K562 (cell line): ENCODE results near the gene PPM1L. TPM values are rescaled to one million over a fixed set of nuclear protein-coding genes. Genes with fewer than 3 reads are reported as not detected.

Experiments
- ATAC-seq: fragments of 200-7000 bp; cut with Tn5 transposase; 3 replicates; pipeline ENCODE4 v1.9.1; 2020; ENCODE audit warnings: moderate library complexity
- BruUV-seq: library from RNA; stranded (reverse); fragments of 400-500 nt; replicated peaks from 2 replicates; lab custom pipeline; 2021; lab: Mats Ljungman, UMichigan
- CTCF ChIA-PET: fragments of 300-600 bp; formaldehyde crosslinking; extraction: SDS; loops from one replicate; lab custom pipeline; 2021; ENCODE audit warnings: low intra/inter-chr PET ratio; lab: Yijun Ruan, JAX
- POLR2A ChIA-PET: fragments of 300-600, 350-650 bp; sonication (Branson Sonifier 250); formaldehyde crosslinking; extraction: SDS; loops from one replicate; lab custom pipeline; 2021; ENCODE audit warnings: antibody characterized with exemption, inconsistent platforms; lab: Yijun Ruan, JAX
- DNase-seq, 4 experiments: peaks; one replicate each; pipeline versions ENCODE4 v3.0.0 to v3.0.0-alpha.2; 2011 to 2018; ENCODE audit warnings: low spot score in 3 of 4, mixed read lengths in 3 of 4; ENCODE audit errors: extremely low read depth in 1 of 4
- FAIRE-seq: peaks from 2 replicates; lab custom pipeline; 2011; peaks lifted over from hg19 to GRCh38; lab: Jason Lieb, UNC
- H2AFZ ChIP-seq: 2 replicates; pipeline ENCODE4 v1.6.0; 2011; ENCODE audit warnings: low read depth, low read length, control low read depth, inconsistent platforms
- H3K27ac ChIP-seq: fragments of 200-600 bp; 3 replicates; pipeline ENCODE4 v1.8.0; 2011; ENCODE audit warnings: low read depth, mild to moderate bottlenecking, control low read depth, inconsistent platforms, low read length, moderate library complexity, mixed read lengths; ENCODE audit errors: extremely low read depth
- H3K27me3 ChIP-seq, 2 experiments: fragments of 300-600 bp in 1 of 2; 2 replicates in 1 of 2; 3 replicates in 1 of 2; pipeline versions ENCODE4 v1.6.0 to v1.8.0; 2011; ENCODE audit warnings: inconsistent platforms in 2 of 2, low read length in 2 of 2, mild to moderate bottlenecking in 1 of 2, mixed read lengths in 1 of 2, moderate library complexity in 1 of 2; ENCODE audit not compliant: control insufficient read depth in 2 of 2, insufficient read depth in 2 of 2
- H3K36me3 ChIP-seq: fragments of 300-600 bp; 3 replicates; pipeline ENCODE4 v1.8.0; 2011; ENCODE audit warnings: mild to moderate bottlenecking, low read length, inconsistent platforms; ENCODE audit not compliant: control insufficient read depth, insufficient read depth
- H3K4me1 ChIP-seq, 2 experiments: fragments of 200-600 bp in 1 of 2; replicated peaks in 1 of 2; 2 replicates in 1 of 2; 3 replicates in 1 of 2; pipeline versions ENCODE4 v1.5.1 to v1.8.0; 2011; ENCODE audit warnings: inconsistent platforms in 2 of 2, low read length in 2 of 2, mild to moderate bottlenecking in 1 of 2, mixed read lengths in 1 of 2, moderate library complexity in 1 of 2; ENCODE audit not compliant: control insufficient read depth in 2 of 2, insufficient read depth in 2 of 2
- H3K4me2 ChIP-seq: 2 replicates; pipeline ENCODE4 v1.6.1; 2011; ENCODE audit warnings: low read length, control low read depth, inconsistent platforms, mixed read lengths; ENCODE audit not compliant: insufficient read depth
- H3K4me3 ChIP-seq: fragments of 200-600 bp; sonication (generic), shearing (Covaris generic); 2 replicates; pipeline ENCODE4 v1.5.1; 2016; ENCODE audit warnings: control low read depth, inconsistent platforms
- H3K79me2 ChIP-seq: fragments of 200-600 bp; 3 replicates; pipeline ENCODE4 v1.8.0; 2011; ENCODE audit warnings: low read length, inconsistent platforms; ENCODE audit not compliant: control insufficient read depth, insufficient read depth
- H3K9ac ChIP-seq, 2 experiments: 2 replicates each; pipeline versions ENCODE4 v1.6.0 to v1.6.1; 2011; ENCODE audit warnings: low read depth in 2 of 2, low read length in 2 of 2, control low read depth in 1 of 2, inconsistent platforms in 1 of 2, mild to moderate bottlenecking in 1 of 2, mixed read lengths in 1 of 2; ENCODE audit not compliant: insufficient read depth in 1 of 2
- H3K9me1 ChIP-seq: one replicate; pipeline ENCODE4 v1.6.0; 2011; ENCODE audit warnings: inconsistent platforms, mild to moderate bottlenecking, low read length, moderate library complexity; ENCODE audit not compliant: control insufficient read depth, insufficient read depth
- H3K9me3 ChIP-seq: replicated peaks from 2 replicates; pipeline ENCODE4 v1.5.1; 2011; ENCODE audit warnings: low read depth, low read length, inconsistent platforms; ENCODE audit not compliant: control insufficient read depth, insufficient read depth
- H4K20me1 ChIP-seq: replicated peaks from 2 replicates; pipeline ENCODE4 v1.6.1; 2011; ENCODE audit warnings: low read length, inconsistent platforms, mixed read lengths; ENCODE audit not compliant: control insufficient read depth, insufficient read depth
- HEY1 ChIP-seq: fragments of 250-450 bp; sonication (Bioruptor Pico); IDR thresholded peaks from 2 replicates; pipeline ENCODE4 v1.5.0; 2020; ENCODE audit warnings: mild to moderate bottlenecking, moderate library complexity, borderline replicate concordance
- IRF9 ChIP-seq: fragments of 450-650 bp; IDR thresholded peaks from 2 replicates; pipeline ENCODE4 v1.6.1; 2016; ENCODE audit warnings: missing biosample characterization, missing genetic modification characterization
- SLC30A9 ChIP-seq: fragments of 250-450 bp; sonication (Bioruptor Pico); IDR thresholded peaks from 2 replicates; pipeline ENCODE4 v1.8.0; 2022; ENCODE audit warnings: mild to moderate bottlenecking, moderate library complexity
- WGBS: fragments of 100-300 bp; shearing (Covaris generic); methylation state at CpG from one replicate; pipeline ENCODE4 v1.1.6; 2016; ENCODE audit warnings: low coverage, mixed read lengths; ENCODE audit not compliant: insufficient coverage; ENCODE audit errors: missing lambda C conversion rate; 5-methylcytosine and 5-hydroxymethylcytosine counted together
- in situ Hi-C: fragments of 300-500 bp; cut with MboI; formaldehyde crosslinking; loops from 4 replicates; pipeline ENCODE4 v1.15.0; 2018; ENCODE audit warnings: inconsistent platforms, mixed read lengths
- intact Hi-C: fragments of 100-400 bp; cut with micrococcal nuclease; formaldehyde crosslinking; loops from 2 replicates; pipeline ENCODE4 v1.14.2; 2022
- polyA plus RNA-seq, 8 experiments: library from polyadenylated mRNA; depleted of rRNA in 4 of 8; stranded (reverse) in 5 of 8; unstranded in 3 of 8; fragments of >200 nt; fragmentation: Nextera tagmentation in 2 of 8; fragmentation: Illumina TruSeq in 1 of 8; extraction: Ambion mirVana in 2 of 8; extraction: Trizol in 1 of 8; gene quantifications; 2 replicates each; pipeline versions ENCODE4 v1.2.1 to v1.2.3, GENCODE V29; 2011 to 2014; ENCODE audit warnings: inconsistent platforms in 1 of 8, missing spikeins in 1 of 8
- total RNA-seq, 7 experiments: library from RNA; depleted of rRNA in 6 of 7; stranded (reverse); fragments of >200 nt in 6 of 7; fragmentation: Illumina TruSeq in 2 of 7; extraction: Trizol in 2 of 7; gene quantifications; 2 replicates each; pipeline versions ENCODE4 v1.2.1 to v1.2.3, GENCODE V29; 2011 to 2021; ENCODE audit warnings: low replicate concordance in 1 of 7
- TF ChIP-seq, protein P1 (sequence below), 2 experiments: fragments of 450-650 bp in 1 of 2; sonication (generic) in 1 of 2; formaldehyde crosslinking in 1 of 2; IDR thresholded peaks in 1 of 2; conservative IDR thresholded peaks in 1 of 2; 2 replicates each; pipeline versions ENCODE4 v1.6.1 to v1.8.1; 2016 to 2023; ENCODE audit warnings: mild to moderate bottlenecking in 2 of 2, moderate library complexity in 2 of 2, inconsistent platforms in 1 of 2, missing genetic modification reagents in 1 of 2

PPM1L gene
- total and polyA plus RNA-seq, 9 of the 15 experiments (the other 6 are each of a cell fraction or from before 2014, with no cell fraction given) = 0.01 to 0.41 (median 0.14) TPM

- BruUV-seq = no TSS peak
- H3K27ac ChIP-seq = no peak overlapping the region
- no peak overlapping the region for H2AFZ ChIP-seq
- no peak overlapping the region for H3K4me3 ChIP-seq
- in situ Hi-C loops (no loop called here), intact Hi-C loops (no loop called here)
- no peaks in the 10 kb centered on the region; a peak in 1 of 5 replicates for H3K27me3 ChIP-seq
- H3K4me1 ChIP-seq = no peaks in the 10 kb centered on the region
- ATAC-seq = no peak
- H3K9ac ChIP-seq = no peak overlapping the region
- WGBS = 4% methylated on average over 2 of the region's 2 CpGs
- H3K36me3 ChIP-seq = no peaks in the 10 kb centered on the region
- no peaks in the 10 kb centered on the region for H3K9me1 ChIP-seq
- no peak for DNase-seq
- CTCF ChIA-PET = no interaction called here
- TF ChIP-seq, protein P1, sequence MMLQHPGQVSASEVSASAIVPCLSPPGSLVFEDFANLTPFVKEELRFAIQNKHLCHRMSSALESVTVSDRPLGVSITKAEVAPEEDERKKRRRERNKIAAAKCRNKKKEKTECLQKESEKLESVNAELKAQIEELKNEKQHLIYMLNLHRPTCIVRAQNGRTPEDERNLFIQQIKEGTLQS (IDR thresholded peaks at IDR 0.05) = no peak
- TF ChIP-seq, protein P1 (CRISPR knock-in tag; conservative IDR thresholded peaks at IDR 0.05) = no peak
- no peak for TF ChIP-seq HEY1 (CRISPR knock-in tag)
- TF ChIP-seq SLC30A9 = no peak
- no peak for TF ChIP-seq IRF9 (tag)
- no peaks in the 10 kb centered on the region for H4K20me1 ChIP-seq
- no peak for FAIRE-seq
- POLR2A ChIA-PET = no interaction called here
- H3K79me2 ChIP-seq = no peaks in the 10 kb centered on the region
- H3K4me2 ChIP-seq = no peak overlapping the region
- no peaks in the 10 kb centered on the region for H3K9me3 ChIP-seq
These were observed 328.2 kb downstream of the PPM1L start for GRCh38 chr3:161084277-161084676.
